ENCODE results near the gene RAD51B.
A peak's percentile ranks its signal among the peaks of the same experiment; 100 is the strongest.

GRCh38 chr14:68476212-68477109 lies 656.9 kb downstream of the RAD51B start:
- TF ChIP-seq POLR2A (IDR thresholded peaks at IDR 0.05; ENCODE audit: borderline replicate concordance, extremely low read depth, insufficient read depth, insufficient read length) (no peak), ATF3 (IDR thresholded peaks at IDR 0.05) (no peak), CTCF (IDR thresholded peaks at IDR 0.05 in 2 of 3, conservative IDR thresholded peaks at IDR 0.05 in 1 of 3; ENCODE audit: borderline replicate concordance in 1 of 3, insufficient read depth in 1 of 3, low read depth in 2 of 3, low read length in 2 of 3) (no peak), CEBPB (IDR thresholded peaks at IDR 0.05; ENCODE audit: low read depth) (peak; percentile 80; the same call in 1 of the 2 replicates), MAX (IDR thresholded peaks at IDR 0.05) (peak; percentile 57), SRF (IDR thresholded peaks at IDR 0.05; ENCODE audit: low read depth) (peak; percentile 63; the same call in 1 of the 2 replicates), EZH2 (IDR thresholded peaks at IDR 0.05) (no peak), YY1 (IDR thresholded peaks at IDR 0.05; ENCODE audit: extremely low read depth, insufficient replicate concordance, low read depth, low read length) (no peak)

Data from HCT116 (cell line).